SJCRH30 (cell line): Measurements from ENCODE around the gene KATNAL1. TPM values are rescaled to one million over a fixed set of nuclear protein-coding genes. Genes with fewer than 3 reads are reported as not detected.
A peak's percentile ranks its signal among the peaks of the same experiment; 100 is the strongest.

Source experiments
- DNase-seq, 2 experiments: peaks; one replicate each; pipeline ENCODE4 v3.0.0-alpha.2; 2015 to 2020
- H3K27ac ChIP-seq: fragments of 250-450 bp; sonication (Bioruptor Pico); 2 replicates; pipeline ENCODE4 v1.5.1; 2020; ENCODE audit warnings: mild to moderate bottlenecking, moderate library complexity
- H3K27me3 ChIP-seq: fragments of 250-450 bp; sonication (Bioruptor Pico); 2 replicates; pipeline ENCODE4 v1.5.1; 2020; ENCODE audit warnings: mild to moderate bottlenecking, moderate library complexity
- H3K36me3 ChIP-seq: fragments of 250-450 bp; sonication (Bioruptor Pico); 2 replicates; pipeline ENCODE4 v1.5.1; 2020; ENCODE audit warnings: mild to moderate bottlenecking, moderate library complexity
- H3K4me1 ChIP-seq: fragments of 250-450 bp; sonication (Bioruptor Pico); 2 replicates; pipeline ENCODE4 v1.5.1; 2020; ENCODE audit warnings: mild to moderate bottlenecking, moderate library complexity
- H3K4me3 ChIP-seq: fragments of 250-450 bp; sonication (Bioruptor Pico); 2 replicates; pipeline ENCODE4 v1.5.1; 2020; ENCODE audit warnings: mild to moderate bottlenecking, moderate library complexity
- H3K9me3 ChIP-seq: fragments of 250-450 bp; sonication (Bioruptor Pico); replicated peaks from 2 replicates; pipeline ENCODE4 v1.5.1; 2020; ENCODE audit warnings: mild to moderate bottlenecking, moderate library complexity
- total RNA-seq: library from RNA; depleted of rRNA; stranded (reverse); fragments of >200 nt; shearing (Covaris generic); gene quantifications from 2 replicates; pipeline ENCODE4 v1.2.3, GENCODE V29; 2014

Gene KATNAL1
- total RNA-seq, 1 experiment from 2014 or later = 20.3 TPM

GRCh38 chr13:30319130-30319529, 11.8 kb upstream of the KATNAL1 start:
- Histone ChIP-seq H3K4me3 (no peak overlapping the region), H3K36me3 (no peaks in the 10 kb centered on the region), H3K4me1 (no peaks in the 10 kb centered on the region), H3K9me3 (no peaks in the 10 kb centered on the region), H3K27ac (no peak overlapping the region), H3K27me3 (no peaks in the 10 kb centered on the region)
- no peak for DNase-seq

GRCh38 chr13:30318026-30318425, 10.7 kb upstream of the KATNAL1 start:
- Histone ChIP-seq H3K36me3 (no peaks in the 10 kb centered on the region), H3K4me1 (no peaks in the 10 kb centered on the region), H3K27me3 (no peaks in the 10 kb centered on the region), H3K27ac (no peak overlapping the region), H3K9me3 (no peaks in the 10 kb centered on the region), H3K4me3 (no peak overlapping the region)
- no peak for DNase-seq

GRCh38 chr13:30314562-30314961, 7.2 kb upstream of the KATNAL1 start:
- Histone ChIP-seq H3K36me3 (no peaks in the 10 kb centered on the region), H3K9me3 (no peaks in the 10 kb centered on the region), H3K27me3 (no peaks in the 10 kb centered on the region), H3K4me3 (no peak overlapping the region), H3K4me1 (no peaks in the 10 kb centered on the region), H3K27ac (no peak overlapping the region)
- DNase-seq = no peak

GRCh38 chr13:30314069-30314468, 6.7 kb upstream of the KATNAL1 start:
- Histone ChIP-seq H3K27ac (no peak overlapping the region), H3K27me3 (no peaks in the 10 kb centered on the region), H3K4me1 (no peaks in the 10 kb centered on the region), H3K9me3 (no peaks in the 10 kb centered on the region), H3K36me3 (no peaks in the 10 kb centered on the region), H3K4me3 (no peak overlapping the region)
- DNase-seq = no peak

- no peaks in the 10 kb centered on the region for H3K27me3 ChIP-seq
- H3K4me3 ChIP-seq = no peak overlapping the region
- H3K9me3 ChIP-seq = no peaks in the 10 kb centered on the region
- H3K36me3 ChIP-seq = no peaks in the 10 kb centered on the region
- no peak for DNase-seq
- no peak overlapping the region for H3K27ac ChIP-seq
- H3K4me1 ChIP-seq = no peaks in the 10 kb centered on the region
Measured at GRCh38 chr13:30313311-30313710, 6.0 kb upstream of the KATNAL1 start.

GRCh38 chr13:30312904-30313303, 5.6 kb upstream of the KATNAL1 start:
- H3K36me3 ChIP-seq = no peaks in the 10 kb centered on the region
- no peak overlapping the region for H3K27ac ChIP-seq
- H3K27me3 ChIP-seq = no peaks in the 10 kb centered on the region
- no peak for DNase-seq
- no peak overlapping the region for H3K4me3 ChIP-seq
- no peaks in the 10 kb centered on the region for H3K9me3 ChIP-seq
- H3K4me1 ChIP-seq = no peaks in the 10 kb centered on the region; the same call in 1 of the 2 replicates

GRCh38 chr13:30308548-30308947, 1.2 kb upstream of the KATNAL1 start:
- Histone ChIP-seq H3K27ac (no peak overlapping the region), H3K4me3 (no peak overlapping the region), H3K36me3 (no peaks in the 10 kb centered on the region), H3K4me1 (no peaks in the 10 kb centered on the region; the same call in 1 of the 2 replicates), H3K9me3 (no peaks in the 10 kb centered on the region), H3K27me3 (no peaks in the 10 kb centered on the region)
- no peak for DNase-seq

GRCh38 chr13:30307971-30308290, 580 bp upstream of the KATNAL1 start:
- Histone ChIP-seq H3K27me3 (no peaks in the 10 kb centered on the region), H3K36me3 (no peaks in the 10 kb centered on the region), H3K9me3 (no peaks in the 10 kb centered on the region), H3K4me3 (peak overlapping the region; percentile 97), H3K4me1 (no peaks in the 10 kb centered on the region; the same call in 1 of the 2 replicates), H3K27ac (no peak overlapping the region)
- no peak for DNase-seq

- Histone ChIP-seq H3K4me3 (peak overlapping the region; percentile 97), H3K36me3 (no peaks in the 10 kb centered on the region), H3K4me1 (no peaks in the 10 kb centered on the region; the same call in 1 of the 2 replicates), H3K9me3 (no peaks in the 10 kb centered on the region), H3K27ac (peak overlapping the region; percentile 83), H3K27me3 (no peaks in the 10 kb centered on the region)
- DNase-seq = peak; percentile 96 to 97
Measured at GRCh38 chr13:30306762-30307193, 573 bp downstream of the KATNAL1 start.

- Histone ChIP-seq H3K36me3 (no peaks in the 10 kb centered on the region), H3K9me3 (no peaks in the 10 kb centered on the region), H3K4me3 (peak overlapping the region; percentile 97; the same call in 1 of the 2 replicates), H3K27me3 (no peaks in the 10 kb centered on the region), H3K27ac (no peak overlapping the region), H3K4me1 (no peaks in the 10 kb centered on the region; the same call in 1 of the 2 replicates)
- DNase-seq = no peak
Measured at GRCh38 chr13:30305456-30305970, 1.8 kb downstream of the KATNAL1 start.

GRCh38 chr13:30303269-30303668, 4.1 kb downstream of the KATNAL1 start:
- Histone ChIP-seq H3K4me1 (no peaks in the 10 kb centered on the region; the same call in 1 of the 2 replicates), H3K27ac (no peak overlapping the region), H3K9me3 (no peaks in the 10 kb centered on the region), H3K4me3 (no peak overlapping the region), H3K36me3 (no peaks in the 10 kb centered on the region), H3K27me3 (no peaks in the 10 kb centered on the region)
- no peak for DNase-seq

- Histone ChIP-seq H3K27me3 (no peaks in the 10 kb centered on the region), H3K4me3 (no peak overlapping the region), H3K27ac (no peak overlapping the region), H3K36me3 (no peaks in the 10 kb centered on the region), H3K4me1 (no peaks in the 10 kb centered on the region), H3K9me3 (no peaks in the 10 kb centered on the region)
- no peak for DNase-seq
Measured at GRCh38 chr13:30301827-30302226, 5.5 kb downstream of the KATNAL1 start.

- Histone ChIP-seq H3K4me1 (no peaks in the 10 kb centered on the region), H3K9me3 (no peaks in the 10 kb centered on the region), H3K27me3 (no peaks in the 10 kb centered on the region), H3K27ac (no peak overlapping the region), H3K36me3 (no peaks in the 10 kb centered on the region), H3K4me3 (no peak overlapping the region)
- no peak for DNase-seq
Measured at GRCh38 chr13:30300596-30300995, 6.8 kb downstream of the KATNAL1 start.

- Histone ChIP-seq H3K27me3 (no peaks in the 10 kb centered on the region), H3K9me3 (no peaks in the 10 kb centered on the region), H3K36me3 (no peaks in the 10 kb centered on the region), H3K4me1 (no peaks in the 10 kb centered on the region), H3K27ac (no peak overlapping the region), H3K4me3 (no peak overlapping the region)
- DNase-seq = no peak
Measured at GRCh38 chr13:30299786-30300185, 7.6 kb downstream of the KATNAL1 start.

GRCh38 chr13:30295116-30295515, 12.2 kb downstream of the KATNAL1 start:
- DNase-seq = no peak
- Histone ChIP-seq H3K36me3 (no peaks in the 10 kb centered on the region), H3K9me3 (no peaks in the 10 kb centered on the region), H3K4me1 (no peaks in the 10 kb centered on the region), H3K27me3 (no peaks in the 10 kb centered on the region), H3K4me3 (no peak overlapping the region), H3K27ac (no peak overlapping the region)

GRCh38 chr13:30294004-30294403, 13.3 kb downstream of the KATNAL1 start:
- no peak for DNase-seq
- H3K9me3 ChIP-seq = no peaks in the 10 kb centered on the region
- H3K27me3 ChIP-seq = no peaks in the 10 kb centered on the region
- H3K4me3 ChIP-seq = no peak overlapping the region
- H3K4me1 ChIP-seq = no peaks in the 10 kb centered on the region
- H3K27ac ChIP-seq = no peak overlapping the region
- H3K36me3 ChIP-seq = no peaks in the 10 kb centered on the region
